Mucosa of stomach (tissue), 1 donor: Measurements from ENCODE around the gene HLA-DQA1.
"Not testable (repeated sequence)": the region's sequence is repeated elsewhere in the genome, so short reads cannot be mapped to it uniquely, and the experiment has no call there.

Experiments used
- H3K27me3 ChIP-seq: one replicate; pipeline ENCODE4 v1.7.0; 2013; ENCODE audit warnings: mild to moderate bottlenecking, low read length; ENCODE audit not compliant: control insufficient read depth, insufficient read depth
- H3K36me3 ChIP-seq: one replicate; pipeline ENCODE4 v1.7.0; 2013; ENCODE audit warnings: low read length; ENCODE audit not compliant: control insufficient read depth, insufficient read depth
- H3K4me1 ChIP-seq: one replicate; pipeline ENCODE4 v1.7.0; 2013; ENCODE audit warnings: mild to moderate bottlenecking, low read length; ENCODE audit not compliant: control insufficient read depth, insufficient read depth
- H3K4me3 ChIP-seq: one replicate; pipeline ENCODE4 v1.7.0; 2013; ENCODE audit warnings: low read length
- H3K9ac ChIP-seq: one replicate; pipeline ENCODE4 v1.7.0; 2013; ENCODE audit warnings: mild to moderate bottlenecking, low read length, moderate library complexity
- H3K9me3 ChIP-seq: one replicate; pipeline ENCODE4 v1.7.0; 2013; ENCODE audit warnings: mild to moderate bottlenecking, low read length, moderate library complexity; ENCODE audit not compliant: control insufficient read depth
- donor health status: Pancreatic carcinoma.

Gene HLA-DQA1

GRCh38 chr6:32625137-32625536, 12.1 kb upstream of the HLA-DQA1 start:
- no peak overlapping the region for H3K4me3 ChIP-seq
- no peaks in the 10 kb centered on the region for H3K36me3 ChIP-seq
- no peaks in the 10 kb centered on the region for H3K4me1 ChIP-seq
- H3K9me3 ChIP-seq, result no peaks in the 10 kb centered on the region
- no peaks in the 10 kb centered on the region for H3K27me3 ChIP-seq
- no peak overlapping the region for H3K9ac ChIP-seq

- Histone ChIP-seq H3K9me3 (no peaks in the 10 kb centered on the region), H3K9ac (no peak overlapping the region), H3K4me1 (no peaks in the 10 kb centered on the region), H3K4me3 (no peak overlapping the region), H3K27me3 (no peaks in the 10 kb centered on the region), H3K36me3 (no peaks in the 10 kb centered on the region)
Observed at GRCh38 chr6:32627249-32627648, 10.0 kb upstream of the HLA-DQA1 start.

GRCh38 chr6:32627831-32628230, 9.4 kb upstream of the HLA-DQA1 start:
- Histone ChIP-seq H3K4me1 (no peaks in the 10 kb centered on the region), H3K36me3 (no peaks in the 10 kb centered on the region), H3K4me3 (no peak overlapping the region), H3K27me3 (no peaks in the 10 kb centered on the region), H3K9ac (no peak overlapping the region), H3K9me3 (no peaks in the 10 kb centered on the region)

- H3K4me1 ChIP-seq, H3K36me3 ChIP-seq, H3K27me3 ChIP-seq, H3K9me3 ChIP-seq, H3K9ac ChIP-seq, H3K4me3 ChIP-seq: not testable (repeated sequence)
Observed at GRCh38 chr6:32629793-32630192, 7.4 kb upstream of the HLA-DQA1 start.

GRCh38 chr6:32635526-32636123, 1.6 kb upstream of the HLA-DQA1 start:
- Histone ChIP-seq H3K36me3 (no peaks in the 10 kb centered on the region), H3K4me1 (no peaks in the 10 kb centered on the region), H3K9me3 (no peaks in the 10 kb centered on the region), H3K4me3 (no peak overlapping the region), H3K27me3 (peaks cover 10% of the 10 kb centered on the region), H3K9ac (no peak overlapping the region)

- no peak overlapping the region for H3K9ac ChIP-seq
- no peaks in the 10 kb centered on the region for H3K4me1 ChIP-seq
- H3K4me3 ChIP-seq, result no peak overlapping the region
- no peaks in the 10 kb centered on the region for H3K9me3 ChIP-seq
- peaks cover 10% of the 10 kb centered on the region for H3K27me3 ChIP-seq
- no peaks in the 10 kb centered on the region for H3K36me3 ChIP-seq
Observed at GRCh38 chr6:32637883-32638282, 677 bp downstream of the HLA-DQA1 start.

GRCh38 chr6:32638532-32639219, 1.5 kb downstream of the HLA-DQA1 start:
- Histone ChIP-seq H3K27me3 (peaks cover 10% of the 10 kb centered on the region), H3K36me3 (no peaks in the 10 kb centered on the region), H3K9me3 (no peaks in the 10 kb centered on the region), H3K4me1 (no peaks in the 10 kb centered on the region), H3K4me3 (no peak overlapping the region), H3K9ac (no peak overlapping the region)

GRCh38 chr6:32639440-32640394, 2.5 kb downstream of the HLA-DQA1 start:
- H3K4me1 ChIP-seq, result no peaks in the 10 kb centered on the region
- H3K4me3 ChIP-seq, result no peak overlapping the region
- peaks cover 10% of the 10 kb centered on the region for H3K27me3 ChIP-seq
- no peak overlapping the region for H3K9ac ChIP-seq
- no peaks in the 10 kb centered on the region for H3K36me3 ChIP-seq
- no peaks in the 10 kb centered on the region for H3K9me3 ChIP-seq

GRCh38 chr6:32641122-32641521, 3.9 kb downstream of the HLA-DQA1 start:
- H3K27me3 ChIP-seq, result peaks cover 10% of the 10 kb centered on the region
- no peak overlapping the region for H3K4me3 ChIP-seq
- no peaks in the 10 kb centered on the region for H3K9me3 ChIP-seq
- no peaks in the 10 kb centered on the region for H3K4me1 ChIP-seq
- no peaks in the 10 kb centered on the region for H3K36me3 ChIP-seq
- no peak overlapping the region for H3K9ac ChIP-seq

- H3K4me1 ChIP-seq, H3K36me3 ChIP-seq, H3K27me3 ChIP-seq, H3K4me3 ChIP-seq, H3K9ac ChIP-seq, H3K9me3 ChIP-seq: not testable (repeated sequence)
Observed at GRCh38 chr6:32641785-32642719, 4.8 kb downstream of the HLA-DQA1 start.

- Histone ChIP-seq H3K4me1 (no peaks in the 10 kb centered on the region), H3K27me3 (no peaks in the 10 kb centered on the region), H3K36me3 (no peaks in the 10 kb centered on the region), H3K4me3 (no peak overlapping the region), H3K9me3 (no peaks in the 10 kb centered on the region), H3K9ac (no peak overlapping the region)
Observed at GRCh38 chr6:32642720-32643106, 5.5 kb downstream of the HLA-DQA1 start.
